Esophagus muscularis mucosa (tissue), 4 donors: ENCODE results near the gene LIPN. TPM values are rescaled to one million over a fixed set of nuclear protein-coding genes. Genes with fewer than 3 reads are reported as not detected.

ENCODE experiments used
- DNase-seq: peaks from one replicate; pipeline ENCODE4 v3.0.0-alpha.2; 2017; ENCODE audit errors: extremely low spot score
- H3K27ac ChIP-seq, 4 donors: fragments of 200-600 bp; sonication (generic); replicated peaks in 1 of 4; 1 replicate in 3 of 4; 2 replicates in 1 of 4; pipeline ENCODE4 v1.5.1; 2016 to 2019; ENCODE audit warnings: mild to moderate bottlenecking in 1 of 4
- H3K27me3 ChIP-seq, 4 donors: fragments of 200-600 bp; sonication (generic); one replicate each; pipeline versions ENCODE4 v1.5.1 to v1.6.0; 2016 to 2019
- H3K36me3 ChIP-seq, 4 donors: fragments of 200-600 bp; sonication (generic); one replicate each; pipeline ENCODE4 v1.5.1; 2016 to 2019
- H3K4me1 ChIP-seq, 4 donors: fragments of 200-600 bp; sonication (generic); one replicate each; pipeline ENCODE4 v1.5.1; 2016 to 2019
- H3K4me3 ChIP-seq, 4 donors: fragments of 200-600 bp; sonication (generic); 1 replicate in 2 of 4; 2 replicates in 2 of 4; pipeline ENCODE4 v1.5.1; 2016 to 2019; ENCODE audit warnings: mild to moderate bottlenecking in 4 of 4, moderate library complexity in 1 of 4
- H3K9me3 ChIP-seq, 4 donors: fragments of 200-600 bp; sonication (generic); 1 replicate in 3 of 4; 2 replicates in 1 of 4; pipeline ENCODE4 v1.5.1; 2016 to 2019
- EP300 ChIP-seq: sonication (generic); formaldehyde crosslinking; IDR thresholded peaks from one replicate; pipeline ENCODE4 v1.6.1; 2017; ENCODE audit warnings: antibody characterized with exemption
- POLR2A ChIP-seq: fragments of 450-650 bp; IDR thresholded peaks from one replicate; pipeline ENCODE4 v1.6.1; 2017; ENCODE audit warnings: antibody characterized with exemption, moderate library complexity, mild to moderate bottlenecking, low read depth
- POLR2AphosphoS5 ChIP-seq, 2 donors: sonication (generic); formaldehyde crosslinking; IDR thresholded peaks; one replicate each; pipeline ENCODE4 v1.6.1; 2017; ENCODE audit warnings: antibody characterized with exemption in 2 of 2
- WGBS: methylation state at CpG from one replicate; pipeline ENCODE4 v1.1.5; 2018; 5-methylcytosine and 5-hydroxymethylcytosine counted together
- intact Hi-C: fragments of 100-400 bp; cut with DNase I; formaldehyde crosslinking; loops from one replicate; pipeline ENCODE4 v1.15.1; 2023
- total RNA-seq, 4 donors: library from RNA; depleted of rRNA; stranded (reverse); fragments of >200 nt; gene quantifications; one replicate each; pipeline versions ENCODE4 v1.1.0 to v1.2.1, GENCODE V29; 2016
- TF ChIP-seq, protein P1 (sequence below), 3 experiments: fragments of 200-600 bp in 2 of 3; fragments of 450-650 bp in 1 of 3; sonication (generic) in 2 of 3; IDR thresholded peaks; one replicate each; pipeline ENCODE4 v1.5.1; 2017 to 2019; ENCODE audit warnings: antibody characterized with exemption in 3 of 3, mild to moderate bottlenecking in 2 of 3, moderate library complexity in 1 of 3

Gene LIPN
- total RNA-seq, 4 donors from 2014 or later = 0.33 TPM; not detected in 3

DNA sequence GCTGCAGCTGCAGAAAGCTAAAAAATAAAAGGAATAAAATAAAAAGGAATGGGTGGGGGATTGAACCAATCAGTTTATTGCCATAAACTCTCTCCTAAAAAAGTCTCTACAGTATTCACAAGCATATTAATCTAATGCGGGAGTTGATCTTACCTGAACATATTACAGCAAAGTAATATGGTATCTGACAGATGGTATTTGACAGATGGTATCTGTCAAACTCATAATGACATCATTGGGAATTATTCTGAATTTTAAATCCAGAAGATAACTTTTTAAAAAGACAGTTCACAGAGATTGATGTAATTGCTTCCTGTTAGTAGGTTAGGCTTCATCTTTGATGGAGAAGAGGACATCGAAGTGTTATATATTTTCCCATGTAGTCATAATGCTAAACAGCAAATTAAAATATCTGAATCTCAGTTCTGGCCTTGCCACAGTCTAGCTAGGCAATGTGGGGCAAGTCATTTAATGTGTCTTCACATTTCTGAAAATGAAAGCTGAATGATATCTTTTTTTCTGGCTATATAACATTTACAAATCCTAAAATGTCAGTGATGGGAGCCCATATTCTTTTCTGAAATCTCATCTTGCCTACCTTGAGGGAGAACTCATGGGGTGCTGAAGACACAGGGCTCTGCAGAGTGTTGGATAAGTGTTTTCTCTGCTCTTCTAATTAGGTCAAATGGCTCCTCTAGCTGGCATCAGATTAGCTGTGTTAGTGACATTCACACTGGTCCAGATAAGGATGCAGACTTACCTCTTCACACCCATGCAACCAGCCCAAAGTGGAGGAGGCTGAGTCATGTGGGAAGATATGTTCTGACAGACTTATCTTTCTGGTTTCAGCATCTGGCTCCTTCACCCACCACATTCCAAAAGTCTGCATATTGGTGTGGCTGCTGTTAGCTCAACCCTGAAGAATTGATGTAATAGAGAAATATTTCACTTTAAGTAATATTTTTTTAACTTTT lies 40.6 kb downstream of the LIPN start:
- Histone ChIP-seq H3K4me3 (no peak overlapping the region), H3K36me3 (no peaks in the 10 kb centered on the region), H3K27me3 (no peaks in the 10 kb centered on the region), H3K27ac (no peak overlapping the region), H3K4me1 (no peaks in the 10 kb centered on the region), H3K9me3 (no peaks in the 10 kb centered on the region)
- no peak for TF ChIP-seq POLR2AphosphoS5 (IDR thresholded peaks at IDR 0.05)
- TF ChIP-seq EP300 = no peak
- TF ChIP-seq POLR2A = no peak
- intact Hi-C loops = loop anchor here (10.0 kb wide), 1 partner anchor 216 kb away; the partner anchor contains the start of genes LIPJ and RNLS
- 79% methylated on average over 2 of the region's 2 CpGs for WGBS
- DNase-seq = no peak

DNA sequence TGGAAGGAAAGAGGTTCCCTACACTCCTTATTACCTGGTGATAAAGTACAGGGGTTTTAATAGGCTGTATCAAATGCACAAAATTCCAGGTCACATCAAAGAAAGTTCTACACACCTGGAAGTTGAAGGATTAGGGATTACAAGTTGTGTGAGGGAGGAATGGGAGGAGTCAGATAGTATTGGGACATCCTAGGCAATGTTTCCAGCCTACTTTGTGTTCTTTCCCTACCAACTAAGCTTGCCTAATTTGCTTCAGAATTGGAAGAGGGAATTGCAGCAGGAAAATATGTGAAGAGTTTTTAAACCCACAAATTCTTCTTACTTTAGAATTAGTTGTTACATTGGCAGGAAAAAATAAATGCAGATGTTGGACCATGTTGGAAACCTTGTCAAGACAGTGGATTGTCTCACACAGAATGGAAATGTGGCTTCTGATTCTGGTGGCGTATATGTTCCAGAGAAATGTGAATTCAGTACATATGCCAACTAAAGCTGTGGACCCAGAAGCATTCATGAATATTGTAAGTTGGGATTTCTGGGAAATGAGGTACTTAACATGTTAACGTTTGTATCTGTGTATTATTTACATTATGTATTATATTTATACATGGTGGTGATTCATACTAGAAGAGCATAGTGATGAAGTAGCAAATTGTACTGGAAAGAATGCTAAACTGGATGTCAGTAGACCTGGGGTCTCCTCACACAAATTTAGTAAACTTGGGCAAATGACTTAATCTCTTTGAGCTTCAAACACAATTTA lies 42.9 kb downstream of the LIPN start, which contains the start of gene LIPM:
TSS of gene LIPM (plus strand) at position 208 of the 763 bp plus-strand sequence. CDS start at position 375, 167 bp downstream.
- Histone ChIP-seq H3K4me3 (no peak within 1 kb of the TSS), H3K4me1 (no peaks in the 10 kb centered on the region), H3K9me3 (no peaks in the 10 kb centered on the region), H3K36me3 (no peaks in the 10 kb centered on the region), H3K27ac (no peak within 1 kb of the TSS), H3K27me3 (no peaks in the 10 kb centered on the region)
- TF ChIP-seq, protein P1, sequence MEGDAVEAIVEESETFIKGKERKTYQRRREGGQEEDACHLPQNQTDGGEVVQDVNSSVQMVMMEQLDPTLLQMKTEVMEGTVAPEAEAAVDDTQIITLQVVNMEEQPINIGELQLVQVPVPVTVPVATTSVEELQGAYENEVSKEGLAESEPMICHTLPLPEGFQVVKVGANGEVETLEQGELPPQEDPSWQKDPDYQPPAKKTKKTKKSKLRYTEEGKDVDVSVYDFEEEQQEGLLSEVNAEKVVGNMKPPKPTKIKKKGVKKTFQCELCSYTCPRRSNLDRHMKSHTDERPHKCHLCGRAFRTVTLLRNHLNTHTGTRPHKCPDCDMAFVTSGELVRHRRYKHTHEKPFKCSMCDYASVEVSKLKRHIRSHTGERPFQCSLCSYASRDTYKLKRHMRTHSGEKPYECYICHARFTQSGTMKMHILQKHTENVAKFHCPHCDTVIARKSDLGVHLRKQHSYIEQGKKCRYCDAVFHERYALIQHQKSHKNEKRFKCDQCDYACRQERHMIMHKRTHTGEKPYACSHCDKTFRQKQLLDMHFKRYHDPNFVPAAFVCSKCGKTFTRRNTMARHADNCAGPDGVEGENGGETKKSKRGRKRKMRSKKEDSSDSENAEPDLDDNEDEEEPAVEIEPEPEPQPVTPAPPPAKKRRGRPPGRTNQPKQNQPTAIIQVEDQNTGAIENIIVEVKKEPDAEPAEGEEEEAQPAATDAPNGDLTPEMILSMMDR (IDR thresholded peaks at IDR 0.05) = no peak
- TF ChIP-seq POLR2A (no peak), POLR2AphosphoS5 (IDR thresholded peaks at IDR 0.05) (no peak), EP300 (no peak)
- no peak for DNase-seq
- WGBS = 78% methylated on average over 2 of the region's 2 CpGs
- intact Hi-C loops = loop anchor here (10.0 kb wide), 1 partner anchor 218 kb away; the partner anchor contains the start of genes LIPJ and RNLS

DNA sequence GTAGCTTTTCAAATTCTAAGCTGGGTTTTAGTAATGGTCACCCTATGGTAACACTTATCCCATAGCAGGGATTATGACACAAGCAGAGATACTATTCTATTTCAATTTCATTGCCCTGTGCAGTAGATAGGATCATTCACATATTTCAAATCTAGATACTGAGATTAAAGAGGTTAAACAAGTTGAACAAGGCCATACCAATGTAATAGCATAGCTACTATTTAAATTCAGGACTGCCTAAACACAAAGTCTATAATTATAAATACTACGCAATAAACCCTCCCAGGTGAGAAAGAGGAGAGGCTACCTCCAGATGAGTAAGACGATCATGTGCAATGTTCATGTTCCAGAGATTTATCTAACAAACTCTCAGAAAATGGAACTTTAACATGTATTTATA lies 43.8 kb downstream of the LIPN start:
- Histone ChIP-seq H3K4me3 (no peak overlapping the region), H3K27ac (no peak overlapping the region), H3K9me3 (no peaks in the 10 kb centered on the region), H3K4me1 (no peaks in the 10 kb centered on the region), H3K36me3 (no peaks in the 10 kb centered on the region), H3K27me3 (no peaks in the 10 kb centered on the region)
- intact Hi-C loops = loop anchor here (10.0 kb wide), 1 partner anchor 219 kb away; the partner anchor contains the start of genes LIPJ and RNLS
- TF ChIP-seq POLR2A (no peak), EP300 (no peak), POLR2AphosphoS5 (IDR thresholded peaks at IDR 0.05) (no peak)
- TF ChIP-seq, protein P1 (IDR thresholded peaks at IDR 0.05) = no peak
- WGBS = 99% methylated on average over 2 of the region's 2 CpGs
- DNase-seq = no peak

DNA sequence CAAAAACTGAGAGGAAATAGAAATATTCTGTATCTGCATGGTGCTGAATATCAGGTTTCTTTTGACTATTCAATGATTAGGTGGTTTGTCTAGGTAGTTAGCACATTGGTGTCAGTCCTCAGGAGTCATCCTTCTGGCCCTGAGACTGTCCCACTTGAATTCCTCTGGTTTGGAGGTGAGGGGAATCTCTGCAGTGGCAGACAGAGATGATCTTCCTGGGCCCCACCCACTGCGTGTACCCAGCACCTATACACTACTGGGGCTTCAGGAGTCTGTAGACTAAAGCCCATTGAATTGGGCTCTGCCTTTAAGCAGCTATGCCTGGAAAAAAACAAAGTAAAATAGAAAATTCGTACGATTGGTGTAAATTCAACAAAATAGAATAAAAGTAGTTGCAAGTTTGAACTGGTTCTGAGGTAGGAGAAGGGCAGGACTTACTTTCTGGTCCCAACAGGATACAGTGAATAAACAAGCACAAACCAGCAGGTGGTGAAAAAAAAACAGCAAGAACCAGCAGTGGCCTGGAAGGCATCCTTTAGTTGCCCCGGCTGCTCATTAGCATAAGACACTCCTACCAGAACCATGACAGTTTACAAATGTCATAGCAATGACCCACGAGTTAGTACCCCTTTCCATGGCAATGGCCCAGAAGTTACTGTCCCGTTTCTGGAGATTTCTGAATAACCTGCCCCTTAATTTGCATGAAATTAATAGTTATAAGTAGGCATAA lies 44.4 kb downstream of the LIPN start:
- WGBS = 64% methylated on average over 6 of the region's 6 CpGs
- intact Hi-C loops = loop anchor here (10.0 kb wide), 1 partner anchor 219 kb away; the partner anchor contains the start of genes LIPJ and RNLS

More for the DNA sequence above, 44.4 kb downstream of the LIPN start:
- H3K36me3 ChIP-seq = no peaks in the 10 kb centered on the region
- H3K4me1 ChIP-seq = no peaks in the 10 kb centered on the region
- H3K27ac ChIP-seq = no peak overlapping the region
- no peaks in the 10 kb centered on the region for H3K9me3 ChIP-seq
- no peak for DNase-seq
- TF ChIP-seq, protein P1 (IDR thresholded peaks at IDR 0.05) = no peak
- TF ChIP-seq POLR2AphosphoS5 (IDR thresholded peaks at IDR 0.05) (no peak), EP300 (no peak), POLR2A (no peak)
- no peaks in the 10 kb centered on the region for H3K27me3 ChIP-seq
- no peak overlapping the region for H3K4me3 ChIP-seq
